ENCODE data around the gene DLGAP3.

Gene DLGAP3

DNA sequence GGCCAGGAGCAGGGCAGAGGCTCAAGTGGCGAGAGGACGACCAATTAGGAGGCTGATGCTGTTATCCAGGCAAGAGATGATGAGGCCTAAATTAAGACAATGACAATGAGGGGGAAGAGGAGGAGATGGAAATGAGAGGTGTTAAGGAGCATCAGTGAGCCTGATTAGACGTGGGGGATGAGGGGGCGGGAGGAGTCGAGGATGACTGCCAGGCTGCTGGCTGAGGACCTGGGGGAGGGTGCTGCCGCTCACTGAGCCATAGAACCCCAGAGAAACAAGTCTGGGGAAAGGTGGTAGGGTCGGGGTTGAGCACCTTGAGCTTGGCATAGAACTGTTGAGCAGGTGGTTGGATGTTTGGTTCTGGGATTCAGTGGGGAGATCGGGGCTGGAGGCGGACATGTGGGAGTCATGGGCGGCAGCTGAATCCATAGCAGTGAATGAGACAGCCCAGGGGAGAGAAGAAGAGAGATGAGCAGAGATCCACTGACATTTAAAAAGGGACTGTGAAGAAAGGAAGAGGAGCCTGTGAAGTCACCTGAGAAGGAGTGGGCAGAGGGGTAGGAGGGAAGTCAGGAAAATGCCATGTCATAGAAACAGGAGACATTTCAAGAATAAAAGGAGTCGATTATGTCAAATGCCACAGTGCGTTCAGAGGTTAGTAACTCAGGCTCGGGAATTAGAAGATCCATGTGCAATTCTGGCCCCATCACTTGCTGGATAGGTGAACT is 28.5 kb downstream of the DLGAP3 start:
- no peak for DNase-seq

DNA sequence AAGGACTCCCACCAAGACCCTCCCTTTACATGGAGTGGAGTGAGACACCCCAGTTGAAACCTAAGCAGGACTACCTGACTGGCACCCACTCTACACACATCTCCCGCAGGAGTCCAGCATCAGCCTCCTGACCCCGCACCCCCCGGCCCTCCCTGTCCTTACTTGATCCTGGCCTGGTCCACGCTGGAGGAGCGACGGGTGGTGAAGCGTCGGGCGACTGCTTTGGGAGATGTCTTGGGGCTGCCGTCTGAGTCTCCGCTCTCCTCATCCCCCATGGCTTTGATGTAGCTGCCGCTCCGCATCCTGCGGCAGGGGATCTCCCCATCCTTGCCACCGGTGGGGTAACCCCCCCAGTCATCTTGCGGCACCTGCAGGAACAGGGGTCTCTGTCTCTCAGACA is 29.5 kb downstream of the DLGAP3 start:
- no peak for DNase-seq

DNA sequence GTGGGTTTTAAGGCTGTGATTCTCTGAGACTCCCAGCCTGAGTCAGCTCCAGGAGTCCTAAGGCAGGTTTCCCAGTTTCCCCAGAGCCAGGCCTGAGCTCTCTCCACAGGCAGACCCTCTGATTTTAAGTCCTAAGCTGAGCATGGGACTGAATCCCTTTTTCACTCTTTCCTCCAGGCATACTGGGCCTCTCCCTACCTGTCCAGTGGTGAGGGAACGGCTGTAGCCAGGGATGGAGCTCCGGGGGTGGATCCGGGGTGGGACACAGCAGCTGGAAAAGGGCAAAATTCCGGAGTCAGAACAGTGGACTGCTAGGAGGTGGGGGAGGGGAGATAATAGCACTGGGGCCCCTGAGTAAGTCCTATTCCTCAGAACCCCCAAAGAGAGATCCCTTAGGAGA is 30.0 kb downstream of the DLGAP3 start:
- no peak for DNase-seq

DNA sequence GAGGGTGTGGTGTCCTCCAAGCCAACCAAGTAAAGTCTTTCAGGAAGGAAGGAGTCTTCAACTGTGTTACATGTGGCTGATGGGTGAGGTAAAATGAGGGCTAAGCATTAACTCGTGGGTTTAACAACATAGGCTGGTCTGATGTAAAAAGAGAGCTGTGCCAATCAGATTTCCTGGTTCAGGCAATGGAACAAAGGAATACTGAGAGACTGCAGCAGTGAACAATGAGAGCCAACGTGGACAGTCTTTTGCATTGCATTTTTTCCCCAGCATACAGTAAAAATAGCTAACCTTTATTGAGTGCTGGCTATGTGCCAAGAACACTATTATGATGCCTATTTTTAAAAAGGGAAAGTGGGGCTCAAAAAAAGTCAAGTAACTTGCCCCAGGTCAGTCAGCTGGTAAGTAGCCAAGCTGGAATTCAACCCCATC is 31.1 kb downstream of the DLGAP3 start:
- no peak for DNase-seq

DNA sequence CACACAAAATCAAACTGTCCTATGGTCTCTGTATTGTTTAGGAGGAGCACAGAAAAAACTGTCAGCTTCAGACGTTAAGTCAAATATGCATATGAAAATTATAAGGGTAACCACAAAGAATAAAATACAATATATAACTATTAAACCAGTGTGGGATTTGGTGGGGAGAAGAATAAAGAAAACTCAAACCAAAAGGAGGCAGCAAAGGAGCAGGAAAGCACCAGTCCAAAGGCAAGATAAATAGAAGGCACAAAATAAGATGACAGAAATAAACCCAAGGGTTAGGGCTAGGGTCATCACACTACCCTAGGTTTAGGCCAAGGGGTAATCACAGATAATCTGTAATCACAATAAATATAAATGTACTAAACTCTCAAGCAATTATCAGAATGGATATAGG is 32.8 kb downstream of the DLGAP3 start:
- DNase-seq: no peak

DNA sequence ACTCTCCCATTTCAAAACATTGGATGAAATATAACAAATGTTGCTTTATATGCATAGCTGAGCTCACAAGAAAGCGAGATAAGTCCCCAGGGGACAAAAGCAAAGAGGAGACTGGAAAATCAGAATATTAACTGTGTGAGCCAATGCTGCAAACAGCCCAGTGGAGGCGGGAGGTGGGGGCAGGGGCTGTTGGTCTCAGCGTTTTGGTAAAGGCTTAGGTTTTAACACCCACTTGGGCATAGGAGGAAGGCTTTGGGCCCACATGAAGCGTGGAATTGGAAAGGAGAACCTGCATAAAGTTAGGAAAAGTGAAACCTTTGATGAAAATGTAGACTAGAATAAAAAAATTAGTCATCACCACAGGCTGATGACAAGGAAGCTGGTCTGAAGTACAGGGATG is 39.7 kb downstream of the DLGAP3 start:
- DNase-seq: no peak

DNA sequence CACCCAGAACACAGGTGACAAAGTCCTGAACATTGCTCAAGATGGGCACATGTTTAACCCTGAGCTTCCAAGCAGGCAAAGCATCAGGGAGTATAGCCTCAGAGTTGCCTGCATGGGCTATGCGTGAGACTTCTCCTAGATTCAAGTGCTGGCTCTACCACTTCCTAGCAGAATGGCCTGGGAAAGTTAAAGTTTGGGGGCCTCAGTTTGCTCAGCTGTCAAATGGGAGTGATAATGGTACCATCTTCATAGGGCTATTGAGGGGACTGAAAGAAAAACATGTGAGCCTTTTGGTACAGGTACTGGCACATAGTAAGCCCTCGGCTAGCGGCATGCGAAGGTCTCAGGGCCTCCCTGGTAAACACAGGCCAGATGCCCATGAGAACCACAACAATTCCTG is 41.9 kb downstream of the DLGAP3 start:
- no peak for DNase-seq

DNA sequence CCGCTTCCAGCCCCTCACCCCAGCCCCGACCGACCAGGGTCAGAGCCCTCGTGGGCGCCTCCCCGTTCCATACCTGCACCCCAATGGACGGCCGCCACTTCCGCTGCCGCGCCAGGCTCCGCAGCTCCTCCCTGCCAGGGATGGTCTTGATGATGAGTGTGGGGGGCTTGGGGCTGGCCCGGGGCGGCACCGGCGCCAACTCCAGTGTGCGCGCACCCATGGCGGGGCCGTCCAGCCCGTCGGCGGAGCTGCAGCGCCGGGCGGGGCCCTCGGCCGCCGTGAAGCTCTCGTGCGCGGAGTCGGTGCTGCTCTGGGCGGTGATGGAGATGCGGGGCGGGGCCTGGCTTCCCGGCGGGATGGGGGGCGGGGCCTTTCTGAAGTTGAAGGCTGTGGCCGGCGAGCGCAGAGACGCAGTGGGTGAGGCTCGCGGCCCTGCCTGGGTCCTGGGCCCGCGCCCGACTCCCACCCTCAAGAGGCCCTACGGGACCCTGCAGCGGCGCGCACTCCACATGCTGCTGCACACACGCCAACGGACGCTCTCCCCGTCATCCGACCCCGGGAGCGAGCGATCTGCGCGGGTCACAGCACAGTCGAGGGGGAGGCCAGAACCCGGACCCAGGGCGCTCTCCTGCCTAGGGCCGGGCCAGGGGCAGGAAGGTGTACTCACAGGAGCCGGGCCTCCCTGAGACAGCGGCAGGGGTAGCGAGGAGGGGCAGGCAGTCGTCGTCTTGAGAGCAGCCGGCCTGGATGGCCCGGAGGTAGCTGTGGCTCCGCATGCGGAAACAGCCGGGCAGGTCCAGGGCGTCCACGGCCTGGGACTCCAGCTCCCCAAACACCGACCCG is 43.8 kb downstream of the DLGAP3 start:
- no peak for DNase-seq

DNA sequence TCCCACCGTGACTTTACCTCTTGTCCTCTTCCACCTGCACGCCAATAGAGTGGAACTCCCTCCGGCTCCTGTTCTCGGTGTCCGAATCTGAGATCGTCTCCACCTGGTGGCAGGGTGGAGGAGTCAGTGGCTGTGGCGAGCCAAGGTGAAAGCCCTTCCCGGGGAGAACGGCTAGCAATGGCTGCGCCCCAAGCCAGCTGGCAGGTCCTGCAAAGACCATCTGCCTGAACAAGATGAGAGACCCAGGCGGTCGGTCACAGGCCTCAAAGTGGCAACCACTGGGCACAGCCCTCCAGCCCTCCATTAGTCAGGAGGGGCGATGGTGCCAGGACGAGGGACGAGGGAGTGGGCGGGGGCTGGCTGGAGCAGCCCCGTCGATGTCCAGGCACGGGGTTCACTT is 44.5 kb downstream of the DLGAP3 start:
- DNase-seq: no peak

DNA sequence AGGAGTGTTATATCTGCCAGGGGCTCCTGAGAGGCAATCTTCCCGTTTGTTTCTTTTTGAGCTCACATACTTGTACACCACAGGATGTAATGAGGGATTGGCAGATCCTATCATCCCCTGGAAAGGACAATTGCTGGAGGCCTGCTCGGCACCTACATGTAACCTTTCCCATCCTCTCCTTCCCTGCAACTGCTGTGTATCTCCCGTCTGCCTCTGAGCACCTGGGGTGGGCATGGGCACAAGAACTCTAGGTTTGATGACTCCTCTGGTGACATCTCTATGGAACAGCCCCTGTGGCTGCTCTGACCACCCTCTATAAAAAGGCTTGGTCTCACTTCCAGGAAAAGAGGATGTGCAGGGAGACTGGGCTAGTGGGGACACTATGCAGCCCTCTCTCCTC is 44.9 kb downstream of the DLGAP3 start:
- DNase-seq: no peak

DNA sequence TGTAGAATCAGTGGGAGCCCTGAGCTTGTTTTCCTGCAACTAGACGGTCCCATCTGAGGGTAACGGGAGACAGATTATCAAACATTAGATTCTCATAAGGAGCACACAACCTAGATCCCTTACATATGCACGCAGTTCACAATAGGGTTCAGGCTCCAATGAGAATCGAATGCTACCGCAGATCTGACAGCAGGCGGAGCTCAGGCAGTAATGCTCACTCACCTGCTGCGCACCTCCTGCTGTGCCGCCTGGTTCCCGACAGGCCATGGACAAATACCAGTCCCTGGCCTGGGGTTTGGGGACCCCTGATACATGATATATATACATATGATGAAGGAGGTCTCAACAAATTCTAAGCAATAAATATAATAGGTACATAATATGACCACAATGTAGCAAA is 50.2 kb downstream of the DLGAP3 start:
- no peak for DNase-seq

DNA sequence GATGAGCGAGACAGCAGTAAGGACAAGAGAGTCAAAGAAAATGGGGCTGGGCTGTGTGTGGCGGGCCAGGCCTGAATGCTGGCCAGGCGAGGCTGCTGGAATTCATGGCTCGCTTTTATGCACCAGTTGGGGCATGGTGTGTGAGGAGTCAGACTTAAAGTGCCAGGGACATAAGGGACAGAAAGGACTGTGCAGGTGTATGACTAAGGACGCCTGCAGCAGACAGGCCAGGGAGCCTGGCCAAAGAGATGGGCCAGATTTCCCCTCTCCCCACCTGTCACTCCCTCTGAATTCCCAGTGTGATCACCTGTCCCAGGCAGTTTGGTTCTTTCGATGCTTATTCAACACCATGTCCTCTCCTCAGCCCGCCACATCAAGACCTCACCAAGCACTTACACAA is 53.0 kb downstream of the DLGAP3 start:
- DNase-seq: no peak

DNA sequence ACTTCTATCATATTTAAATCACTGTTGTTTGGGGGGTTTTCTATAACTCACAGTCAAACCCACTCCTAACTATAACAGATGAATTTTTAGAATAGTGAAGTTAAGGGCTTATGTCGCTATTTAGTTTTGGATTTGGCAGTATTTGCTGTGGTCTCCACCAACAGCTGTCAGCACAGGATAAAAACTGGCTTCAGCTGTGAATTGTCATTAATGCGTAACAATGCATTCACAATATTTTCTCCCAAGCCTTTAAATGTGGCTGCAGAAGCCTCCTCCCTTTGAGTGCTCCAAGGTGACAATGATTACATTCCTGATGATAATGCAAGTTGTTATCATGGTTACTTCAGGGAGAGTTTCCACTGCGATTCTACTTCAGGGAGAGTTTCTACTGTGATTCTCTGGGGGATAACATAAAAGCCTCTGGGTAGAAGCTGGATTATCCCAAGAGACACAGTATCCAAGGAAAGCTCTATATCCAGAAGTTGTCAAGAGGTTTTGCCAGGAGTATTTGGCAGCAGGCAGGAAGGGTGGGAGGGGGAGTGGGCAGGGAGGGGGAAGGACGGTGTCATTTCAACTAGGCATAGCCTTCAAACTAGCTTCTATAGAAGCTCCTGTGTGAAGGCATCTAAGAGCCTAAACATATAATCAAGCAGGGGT is 55.0 kb downstream of the DLGAP3 start:
- DNase-seq: no peak

DNA sequence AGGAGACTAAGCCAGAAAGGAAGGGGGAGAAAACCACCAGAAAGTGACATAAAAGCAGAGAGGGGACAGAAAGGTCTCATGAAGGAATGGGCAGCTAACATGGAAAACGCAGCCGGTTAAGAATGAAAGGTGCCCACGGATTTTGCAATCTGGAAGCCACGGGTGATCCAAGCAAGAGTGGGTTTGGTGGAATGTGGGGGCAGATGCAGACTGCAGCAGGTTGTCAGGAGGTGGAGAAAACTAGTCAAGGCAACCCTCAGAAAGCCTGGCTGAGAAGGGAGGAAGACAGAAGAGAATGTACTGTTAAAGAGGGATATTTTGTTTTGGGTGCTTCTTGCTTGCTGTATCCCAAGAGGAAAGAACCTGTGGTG is 57.3 kb downstream of the DLGAP3 start:
- peak in 1 of 2 donors; percentile 21 for DNase-seq

DNA sequence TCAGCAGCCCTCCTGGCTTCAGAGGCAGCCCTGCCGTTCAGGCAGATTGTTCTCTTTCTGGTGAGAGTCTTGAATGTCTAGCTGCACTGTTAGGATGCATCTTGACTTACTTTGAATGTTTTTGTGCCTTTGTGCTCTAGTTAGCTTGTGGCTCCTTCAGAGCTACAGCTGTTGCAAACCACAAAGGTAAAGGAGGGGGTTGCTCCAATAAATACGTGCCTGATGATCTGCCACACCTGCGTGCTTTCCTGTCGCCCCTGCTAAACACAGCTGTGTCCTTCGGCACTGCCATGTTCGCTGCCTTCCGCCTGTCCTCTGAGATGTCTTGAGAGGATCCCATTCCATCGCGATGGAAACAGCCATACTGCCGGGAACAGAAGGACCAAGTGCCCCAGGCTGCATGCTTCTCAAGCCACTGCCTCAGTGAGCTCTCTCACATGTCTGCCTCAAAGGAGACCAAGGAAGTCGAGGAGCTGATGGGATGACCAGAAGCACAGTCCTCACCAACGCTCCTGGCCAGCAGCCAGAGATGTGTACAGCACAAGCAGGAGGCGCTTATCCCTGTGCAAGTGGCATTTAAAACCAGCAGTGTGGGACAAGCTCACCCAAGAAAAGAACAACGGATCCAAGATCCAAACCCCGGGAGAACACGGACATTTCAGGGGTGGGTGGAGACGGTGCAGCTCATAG is 57.9 kb downstream of the DLGAP3 start:
- DNase-seq: no peak

DNA sequence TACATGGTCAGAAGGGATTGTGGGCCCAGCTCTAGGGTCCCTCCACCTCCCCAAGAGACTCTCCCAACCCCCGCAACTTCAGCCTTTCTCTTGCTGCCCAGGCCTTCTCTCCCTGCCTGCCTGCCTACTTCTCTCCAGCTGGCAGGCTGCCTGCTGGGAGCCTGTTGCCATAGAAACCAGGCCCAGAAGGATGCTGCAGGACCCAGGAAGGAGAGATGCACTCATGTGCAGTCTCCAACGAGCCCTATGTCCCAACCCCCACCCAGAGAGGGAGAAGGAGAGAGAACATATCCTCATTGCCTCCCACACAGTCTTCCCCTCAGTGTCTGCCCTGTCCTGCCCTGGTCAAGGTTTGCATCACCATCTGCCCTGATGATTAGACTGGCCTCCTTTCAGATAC is 59.1 kb downstream of the DLGAP3 start:
- DNase-seq: peak in 1 of 2 donors; percentile 17

DNA sequence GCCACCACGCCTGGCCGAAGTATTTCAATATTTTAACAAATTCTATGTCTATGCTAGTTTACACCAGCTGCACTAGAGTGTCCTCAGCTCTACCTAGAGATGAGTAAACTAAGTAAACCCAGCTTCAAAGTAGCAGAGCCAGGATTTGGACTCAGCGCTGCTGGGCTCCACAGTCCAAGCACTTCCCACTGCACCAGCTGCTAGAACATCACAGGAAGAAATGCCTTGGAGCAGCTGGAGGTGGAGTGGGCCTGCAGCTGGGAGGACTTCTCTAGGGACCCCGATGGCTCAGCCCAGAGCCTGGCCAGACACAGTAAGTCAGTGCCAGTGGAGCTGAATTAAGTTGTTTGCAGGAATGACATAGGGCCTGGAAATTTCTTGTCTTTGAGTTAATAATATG is 59.7 kb downstream of the DLGAP3 start:
- no peak for DNase-seq

DNA sequence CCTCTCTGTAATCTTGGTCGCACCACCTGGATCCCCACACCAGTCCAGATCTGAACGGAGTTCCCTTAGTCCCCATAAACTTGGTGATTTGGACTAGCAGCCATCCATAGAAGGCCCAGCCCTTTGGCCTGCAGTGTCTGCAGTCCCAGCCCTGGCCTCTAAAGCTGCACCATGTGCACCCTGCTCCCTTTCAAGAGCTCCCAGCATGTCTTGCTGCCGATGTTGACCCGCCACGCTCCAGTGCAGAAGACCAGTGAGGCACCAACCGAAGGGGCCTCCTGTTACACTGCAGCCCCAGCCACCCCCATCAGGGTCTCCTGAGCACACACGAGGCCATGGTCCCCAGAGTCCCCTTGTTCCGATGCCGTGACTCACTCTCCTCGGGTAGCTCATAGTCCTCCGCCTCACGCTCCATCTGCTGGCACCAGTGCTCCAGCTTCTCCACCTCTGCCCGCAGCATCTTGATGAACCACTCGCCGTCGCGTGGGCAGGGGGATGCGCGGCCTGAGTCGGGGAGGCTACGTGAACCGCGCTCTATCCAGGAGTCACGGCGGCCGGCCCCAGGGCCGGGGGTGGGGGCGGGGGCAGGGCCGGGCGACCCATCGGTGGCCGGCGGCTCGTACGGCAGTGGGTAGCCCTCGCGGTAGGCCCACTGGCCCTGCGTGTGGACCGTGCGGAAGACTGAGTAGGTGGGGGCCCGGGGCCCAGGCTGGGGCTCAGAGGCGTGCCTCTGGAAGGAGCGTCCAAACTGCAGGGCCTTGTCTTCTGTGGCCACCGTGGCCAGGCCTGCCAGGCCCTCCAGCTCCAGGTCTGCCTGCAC is 61.0 kb downstream of the DLGAP3 start:
- no peak for DNase-seq

DNA sequence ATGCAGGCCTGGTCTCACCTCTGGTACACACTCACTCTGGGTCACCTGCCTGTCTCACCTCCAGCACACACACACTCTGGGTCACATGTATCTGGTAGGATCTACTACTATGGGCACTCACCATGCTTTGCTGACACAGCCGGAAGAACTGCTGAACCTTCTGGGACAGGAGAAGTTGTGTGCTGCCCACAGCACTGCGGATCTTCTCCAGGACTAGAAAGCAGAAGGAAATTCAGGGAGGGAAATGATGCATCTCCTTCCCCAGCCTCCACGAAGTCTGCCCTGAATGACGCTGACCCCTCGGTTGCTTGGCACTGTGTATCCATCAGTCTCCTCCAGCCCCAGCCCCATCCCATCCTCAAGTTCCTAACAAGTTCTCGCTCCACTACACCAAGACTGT is 62.0 kb downstream of the DLGAP3 start:
- DNase-seq: no peak

DNA sequence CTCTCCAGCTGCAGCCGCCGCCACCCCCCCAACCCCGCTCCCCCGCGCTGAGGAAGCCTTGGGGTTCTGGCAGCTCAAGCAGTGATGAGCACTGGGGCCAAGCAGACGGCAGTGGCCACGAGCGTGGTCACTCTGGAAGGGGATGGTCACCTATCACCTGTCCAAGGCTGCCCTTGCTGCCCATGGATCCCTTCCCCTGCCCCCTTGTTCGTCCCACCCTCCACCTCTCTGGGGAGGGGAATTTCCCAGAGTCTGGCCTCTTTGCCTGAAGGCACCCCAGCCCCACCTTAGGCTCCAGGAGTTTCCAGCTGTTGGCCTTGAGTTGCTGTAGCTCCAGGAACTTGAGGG is 62.7 kb downstream of the DLGAP3 start:
- DNase-seq: no peak

DNA sequence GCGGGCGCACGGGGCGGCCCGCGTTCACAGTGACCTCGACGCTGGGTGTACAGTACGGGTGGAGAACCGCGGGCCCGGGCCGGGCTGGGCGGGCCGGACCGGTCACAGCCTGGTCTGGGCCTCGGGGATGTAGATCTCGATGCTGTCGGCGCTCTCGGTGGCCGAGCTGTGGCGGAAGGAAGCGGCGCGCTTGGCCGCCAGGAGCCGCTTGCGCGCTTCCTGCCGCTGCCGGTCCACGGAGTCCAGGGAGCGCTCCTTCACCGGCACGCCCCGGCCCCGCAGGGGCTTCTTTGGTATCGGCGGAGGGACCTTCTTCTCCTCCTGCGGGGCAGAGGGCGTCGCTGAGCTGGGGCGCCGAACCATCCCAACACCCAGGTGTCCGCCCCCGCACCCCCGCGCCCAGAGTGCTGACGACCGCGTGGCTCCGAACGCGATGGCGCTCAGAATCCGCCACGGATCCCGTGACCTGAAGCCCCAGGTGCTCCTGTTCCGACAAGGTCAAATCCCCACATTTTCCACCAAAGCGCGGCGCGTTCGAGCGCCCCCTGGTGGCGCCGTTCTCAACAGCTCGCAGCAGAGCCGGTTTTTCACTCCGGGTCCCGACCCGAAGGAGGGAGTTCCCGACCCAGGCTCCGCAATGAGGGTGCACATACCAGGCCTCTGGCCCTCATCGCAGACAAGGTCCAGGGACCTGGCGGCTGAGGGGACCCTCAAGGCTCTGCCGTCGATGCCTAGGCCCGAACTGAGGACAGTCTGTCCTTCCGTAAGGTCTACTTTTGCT is 63.3 kb downstream of the DLGAP3 start:
- DNase-seq: peak; percentile 36 to 51

DNA sequence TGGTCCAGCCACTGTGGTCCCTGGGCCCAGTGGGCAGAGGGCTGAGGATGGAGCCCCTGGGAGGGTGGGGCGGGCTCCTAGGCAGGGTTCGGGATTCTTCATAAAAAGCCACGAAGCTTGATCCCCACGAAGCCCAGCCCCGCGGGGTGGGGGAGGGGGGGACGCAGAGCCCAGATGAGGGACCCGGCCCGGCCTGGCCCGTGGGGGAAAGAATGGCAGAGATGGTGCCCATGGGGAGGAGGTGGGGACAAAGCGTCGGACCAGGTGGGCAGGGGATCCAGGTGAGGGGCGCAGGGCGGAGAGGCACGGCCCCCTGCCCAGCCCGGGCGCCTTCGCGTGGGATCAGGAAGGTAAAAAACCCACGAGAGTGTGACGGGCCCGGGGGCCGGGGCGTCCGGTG is 63.9 kb downstream of the DLGAP3 start:
- DNase-seq: no peak
